ENCODE data around the gene HMGB3.

Gene HMGB3

DNA sequence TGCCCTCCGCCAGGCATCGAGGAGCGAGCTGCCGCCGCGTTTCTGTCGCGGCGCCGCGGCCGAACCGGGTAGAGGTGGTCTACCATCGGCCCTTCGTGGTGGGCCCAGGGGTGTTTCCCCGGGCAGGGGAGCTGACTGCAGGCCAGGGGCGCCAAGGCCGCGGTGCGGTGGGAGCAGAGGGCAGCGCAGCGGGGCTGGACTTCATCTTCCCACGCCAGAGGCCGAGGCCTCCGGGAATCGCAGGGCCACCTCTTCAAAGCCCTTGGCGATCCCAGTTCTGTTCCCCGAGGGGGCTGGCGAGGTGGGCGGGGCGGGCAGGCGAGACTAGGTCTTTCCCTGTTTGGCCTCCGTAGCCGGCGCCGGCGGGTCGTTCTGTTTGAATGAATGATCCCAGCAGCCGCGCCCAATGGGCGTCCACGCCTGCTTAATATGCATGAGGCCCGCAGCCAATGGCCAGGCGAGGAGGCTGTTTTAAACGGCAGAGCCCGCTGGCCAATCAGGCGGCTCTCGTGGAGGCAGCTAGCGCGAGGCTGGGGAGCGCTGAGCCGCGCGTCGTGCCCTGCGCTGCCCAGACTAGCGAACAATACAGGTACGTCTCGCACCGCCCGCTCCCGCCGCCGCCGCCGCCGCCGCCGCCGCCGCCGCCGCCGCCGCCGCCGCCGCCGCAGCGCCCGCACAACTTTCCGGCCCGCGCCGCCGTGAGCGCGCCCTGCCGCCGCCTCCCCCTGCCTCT, at the start of gene HMGB3:
TSS of gene HMGB3 (plus strand) at position 548 of the 733 bp plus-strand sequence. CDS start 2,265 bp downstream, outside the sequence.
- Histone ChIP-seq H3K4me1 (ENCODE audit: control insufficient read depth in 1 of 2, insufficient read depth in 1 of 2, low read depth in 1 of 2, low read length in 1 of 2) (peaks cover 16 to 18% of the 10 kb centered on the region in 2 experiments), H3K4me3 (ENCODE audit: low read depth in 1 of 2, low read length in 1 of 2) (peak within 1 kb of the TSS; percentile 62 to 70), H3K9me3 (no peaks in the 10 kb centered on the region), H3K27ac (peak within 1 kb of the TSS; percentile 15), H3K36me3 (no peaks in the 10 kb centered on the region), H3K27me3 (peaks cover 14% of the 10 kb centered on the region)
- TF ChIP-seq, protein P1, sequence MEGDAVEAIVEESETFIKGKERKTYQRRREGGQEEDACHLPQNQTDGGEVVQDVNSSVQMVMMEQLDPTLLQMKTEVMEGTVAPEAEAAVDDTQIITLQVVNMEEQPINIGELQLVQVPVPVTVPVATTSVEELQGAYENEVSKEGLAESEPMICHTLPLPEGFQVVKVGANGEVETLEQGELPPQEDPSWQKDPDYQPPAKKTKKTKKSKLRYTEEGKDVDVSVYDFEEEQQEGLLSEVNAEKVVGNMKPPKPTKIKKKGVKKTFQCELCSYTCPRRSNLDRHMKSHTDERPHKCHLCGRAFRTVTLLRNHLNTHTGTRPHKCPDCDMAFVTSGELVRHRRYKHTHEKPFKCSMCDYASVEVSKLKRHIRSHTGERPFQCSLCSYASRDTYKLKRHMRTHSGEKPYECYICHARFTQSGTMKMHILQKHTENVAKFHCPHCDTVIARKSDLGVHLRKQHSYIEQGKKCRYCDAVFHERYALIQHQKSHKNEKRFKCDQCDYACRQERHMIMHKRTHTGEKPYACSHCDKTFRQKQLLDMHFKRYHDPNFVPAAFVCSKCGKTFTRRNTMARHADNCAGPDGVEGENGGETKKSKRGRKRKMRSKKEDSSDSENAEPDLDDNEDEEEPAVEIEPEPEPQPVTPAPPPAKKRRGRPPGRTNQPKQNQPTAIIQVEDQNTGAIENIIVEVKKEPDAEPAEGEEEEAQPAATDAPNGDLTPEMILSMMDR (IDR thresholded peaks at IDR 0.05): no peak

GRCh38 chrX:150933945-150934350, 49.2 kb upstream of the HMGB3 start:
- H3K36me3 ChIP-seq: no peaks in the 10 kb centered on the region
- H3K27me3 ChIP-seq: no peaks in the 10 kb centered on the region
- H3K4me3 ChIP-seq (ENCODE audit: low read depth in 1 of 2, low read length in 1 of 2): no peak overlapping the region
- H3K4me1 ChIP-seq (ENCODE audit: control insufficient read depth in 1 of 2, insufficient read depth in 1 of 2, low read depth in 1 of 2, low read length in 1 of 2): no peaks in the 10 kb centered on the region
- no peaks in the 10 kb centered on the region for H3K9me3 ChIP-seq
- TF ChIP-seq, protein P1 (IDR thresholded peaks at IDR 0.05): no peak
- H3K27ac ChIP-seq: no peak overlapping the region

GRCh38 chrX:150934453-150934852, 48.7 kb upstream of the HMGB3 start:
- Histone ChIP-seq H3K27me3 (no peaks in the 10 kb centered on the region), H3K4me3 (ENCODE audit: low read depth in 1 of 2, low read length in 1 of 2) (no peak overlapping the region), H3K27ac (no peak overlapping the region), H3K36me3 (no peaks in the 10 kb centered on the region), H3K4me1 (ENCODE audit: control insufficient read depth in 1 of 2, insufficient read depth in 1 of 2, low read depth in 1 of 2, low read length in 1 of 2) (no peaks in the 10 kb centered on the region), H3K9me3 (no peaks in the 10 kb centered on the region)
- TF ChIP-seq, protein P1 (IDR thresholded peaks at IDR 0.05): no peak

- H3K27me3 ChIP-seq: no peaks in the 10 kb centered on the region
- TF ChIP-seq, protein P1 (IDR thresholded peaks at IDR 0.05): no peak
Measured at GRCh38 chrX:150935467-150935866, 47.7 kb upstream of the HMGB3 start.

DNA sequence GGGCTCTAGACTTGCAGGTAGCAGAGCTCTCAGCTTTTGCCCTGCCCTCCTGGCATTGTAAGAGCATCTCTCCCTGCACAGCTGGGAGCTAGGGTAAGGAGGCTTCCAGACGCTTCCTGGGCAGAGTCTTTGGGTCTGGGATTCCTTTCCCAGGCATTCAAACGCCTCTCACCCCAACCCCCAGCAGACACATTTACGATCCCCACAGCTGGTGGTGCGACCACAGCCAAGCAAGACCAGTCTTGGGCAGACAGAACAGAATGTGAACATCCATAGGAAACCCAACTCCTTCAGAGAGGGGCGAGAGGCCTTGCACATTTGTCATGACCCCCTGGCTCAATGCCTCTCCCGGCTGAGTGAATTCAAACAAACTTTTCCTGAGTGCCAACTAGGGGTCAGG, 46.6 kb upstream of the HMGB3 start:
- no peaks in the 10 kb centered on the region for H3K27me3 ChIP-seq
- H3K4me3 ChIP-seq (ENCODE audit: low read depth in 1 of 2, low read length in 1 of 2): no peak overlapping the region
- no peaks in the 10 kb centered on the region for H3K4me1 ChIP-seq (ENCODE audit: control insufficient read depth in 1 of 2, insufficient read depth in 1 of 2, low read depth in 1 of 2, low read length in 1 of 2)
- TF ChIP-seq, protein P1 (IDR thresholded peaks at IDR 0.05): no peak
- no peaks in the 10 kb centered on the region for H3K36me3 ChIP-seq
- no peak overlapping the region for H3K27ac ChIP-seq
- H3K9me3 ChIP-seq: no peaks in the 10 kb centered on the region

More at GRCh38 chrX:150935467-150935866, 47.7 kb upstream of the HMGB3 start:
- no peak overlapping the region for H3K27ac ChIP-seq
- no peak overlapping the region for H3K4me3 ChIP-seq (ENCODE audit: low read depth in 1 of 2, low read length in 1 of 2)
- no peaks in the 10 kb centered on the region for H3K4me1 ChIP-seq (ENCODE audit: control insufficient read depth in 1 of 2, insufficient read depth in 1 of 2, low read depth in 1 of 2, low read length in 1 of 2)
- H3K36me3 ChIP-seq: no peaks in the 10 kb centered on the region
- no peaks in the 10 kb centered on the region for H3K9me3 ChIP-seq
